IMR-90 (cell line): Measurements from ENCODE around the gene CA7. TPM values are rescaled to one million over a fixed set of nuclear protein-coding genes. Genes with fewer than 3 reads are reported as not detected.

Experiments
- ATAC-seq: fragments of 200-7000 bp; cut with Tn5 transposase; 2 replicates; pipeline ENCODE4 v1.9.1; 2020; ENCODE audit warnings: low read depth, mild to moderate bottlenecking, moderate library complexity
- BruUV-seq: library from RNA; stranded (reverse); fragments of 400-500 nt; replicated peaks from 2 replicates; lab custom pipeline; 2021; lab: Mats Ljungman, UMichigan
- CTCF ChIA-PET: fragments of 300-600 bp; formaldehyde crosslinking; extraction: SDS; loops from one replicate; lab custom pipeline; 2021; ENCODE audit warnings: antibody characterized with exemption; lab: Yijun Ruan, JAX
- POLR2A ChIA-PET: fragments of 300-600 bp; sonication (Branson Sonifier 250); formaldehyde crosslinking; loops from one replicate; lab custom pipeline; 2022; ENCODE audit warnings: antibody characterized with exemption; ENCODE audit not compliant: unreplicated experiment; lab: Charles Lee
- DNase-seq: peaks from one replicate; pipeline ENCODE4 v3.0.0; 2013
- H2AFZ ChIP-seq: replicated peaks from 2 replicates; pipeline ENCODE3; 2013; ENCODE audit warnings: low read length, mild to moderate bottlenecking; ENCODE audit not compliant: poor library complexity
- H2AK5ac ChIP-seq: 2 replicates; pipeline ENCODE4 v1.6.1; 2013; ENCODE audit warnings: low read depth, low read length, inconsistent platforms
- H2AK9ac ChIP-seq: replicated peaks from 2 replicates; pipeline ENCODE3; 2013; ENCODE audit warnings: mild to moderate bottlenecking, low read depth, low read length, moderate library complexity; ENCODE audit not compliant: poor library complexity
- H2BK120ac ChIP-seq: 2 replicates; pipeline ENCODE4 v1.6.1; 2013; ENCODE audit warnings: low read depth, low read length, inconsistent platforms
- H2BK15ac ChIP-seq: 3 replicates; pipeline ENCODE4 v1.6.1; 2013; ENCODE audit warnings: low read depth, low read length, inconsistent platforms
- H2BK20ac ChIP-seq: 2 replicates; pipeline ENCODE4 v1.6.1; 2013; ENCODE audit warnings: low read depth, mild to moderate bottlenecking, inconsistent platforms, low read length, moderate library complexity
- H2BK5ac ChIP-seq: 2 replicates; pipeline ENCODE4 v1.6.1; 2013; ENCODE audit warnings: mild to moderate bottlenecking, low read depth, low read length, inconsistent platforms; ENCODE audit not compliant: poor library complexity, severe bottlenecking
- H3K14ac ChIP-seq: replicated peaks from 2 replicates; pipeline ENCODE4 v1.6.1; 2013; ENCODE audit warnings: low read depth, low read length, inconsistent platforms
- H3K18ac ChIP-seq: 2 replicates; pipeline ENCODE4 v1.6.1; 2013; ENCODE audit warnings: low read depth, low read length, control low read depth
- H3K23ac ChIP-seq: 2 replicates; pipeline ENCODE4 v1.6.1; 2013; ENCODE audit warnings: low read depth, low read length, inconsistent platforms
- H3K27ac ChIP-seq: 2 replicates; pipeline ENCODE4 v1.5.1; 2013; ENCODE audit warnings: mild to moderate bottlenecking, control low read depth, low read length; ENCODE audit not compliant: insufficient read depth
- H3K27me3 ChIP-seq: 2 replicates; pipeline ENCODE4 v1.6.1; 2013; ENCODE audit warnings: low read length; ENCODE audit not compliant: control insufficient read depth, insufficient read depth
- H3K36me3 ChIP-seq: 2 replicates; pipeline ENCODE4 v1.6.1; 2013; ENCODE audit warnings: low read length, mixed read lengths; ENCODE audit not compliant: control insufficient read depth, insufficient read depth
- H3K4ac ChIP-seq: 2 replicates; pipeline ENCODE4 v1.6.1; 2013; ENCODE audit warnings: low read depth, low read length, inconsistent platforms
- H3K4me1 ChIP-seq: 2 replicates; pipeline ENCODE4 v1.6.1; 2013; ENCODE audit warnings: low read length, mixed read lengths; ENCODE audit not compliant: control insufficient read depth, insufficient read depth
- H3K4me2 ChIP-seq: 2 replicates; pipeline ENCODE4 v1.6.1; 2013; ENCODE audit warnings: low read depth, mild to moderate bottlenecking, control low read depth, low read length, moderate library complexity
- H3K4me3 ChIP-seq: 2 replicates; pipeline ENCODE4 v1.5.1; 2013; ENCODE audit warnings: low read depth, mild to moderate bottlenecking, control low read depth, low read length, moderate library complexity; ENCODE audit not compliant: insufficient read depth
- H3K56ac ChIP-seq: 2 replicates; pipeline ENCODE4 v1.6.1; 2013; ENCODE audit warnings: low read length, inconsistent platforms; ENCODE audit not compliant: insufficient read depth; ENCODE audit errors: extremely low read depth
- H3K79me1 ChIP-seq, 2 experiments: 2 replicates each; pipeline ENCODE4 v1.6.1; 2013; ENCODE audit warnings: low read length in 2 of 2, inconsistent platforms in 1 of 2, low read depth in 1 of 2
- H3K9ac ChIP-seq: 2 replicates; pipeline ENCODE4 v1.6.1; 2013; ENCODE audit warnings: low read depth, low read length, control low read depth
- H3K9me1 ChIP-seq: 2 replicates; pipeline ENCODE4 v1.6.1; 2013; ENCODE audit warnings: low read length, inconsistent platforms; ENCODE audit not compliant: insufficient read depth
- H3K9me3 ChIP-seq: 2 replicates; pipeline ENCODE4 v1.6.1; 2013; ENCODE audit warnings: low read length; ENCODE audit not compliant: control insufficient read depth, insufficient read depth
- H4K20me1 ChIP-seq: 2 replicates; pipeline ENCODE4 v1.6.1; 2013; ENCODE audit warnings: low read length, inconsistent platforms; ENCODE audit not compliant: insufficient read depth
- H4K5ac ChIP-seq: 2 replicates; pipeline ENCODE4 v1.6.1; 2013; ENCODE audit warnings: mild to moderate bottlenecking, low read depth, low read length, control low read depth
- H4K8ac ChIP-seq, 2 experiments: 2 replicates each; pipeline ENCODE4 v1.6.1; 2013; ENCODE audit warnings: low read depth in 2 of 2, low read length in 2 of 2, control low read depth in 1 of 2, inconsistent platforms in 1 of 2
- H4K91ac ChIP-seq: 2 replicates; pipeline ENCODE4 v1.6.1; 2013; ENCODE audit warnings: low read depth, low read length, inconsistent platforms; ENCODE audit not compliant: insufficient read depth
- BHLHE40 ChIP-seq: fragments of 150-350 bp; IDR thresholded peaks from 2 replicates; pipeline ENCODE4 v1.6.1; 2016; ENCODE audit warnings: mild to moderate bottlenecking, low read depth, low read length
- CEBPB ChIP-seq: IDR thresholded peaks from 2 replicates; pipeline ENCODE4 v1.6.1; 2012; ENCODE audit warnings: low read depth, low read length, improper control_type of control experiment
- CHD1 ChIP-seq: IDR thresholded peaks from 2 replicates; pipeline ENCODE4 v1.6.1; 2012; ENCODE audit warnings: low read depth, low read length, improper control_type of control experiment
- FOS ChIP-seq: fragments of 150-350 bp; IDR thresholded peaks from 2 replicates; pipeline ENCODE4 v1.6.1; 2016; ENCODE audit warnings: low read depth, low read length
- MAFK ChIP-seq: IDR thresholded peaks from 2 replicates; pipeline ENCODE4 v1.6.1; 2012; ENCODE audit warnings: low read depth, low read length, improper control_type of control experiment
- MAZ ChIP-seq: IDR thresholded peaks from 2 replicates; pipeline ENCODE4 v1.6.1; 2012; ENCODE audit warnings: low read depth, mild to moderate bottlenecking, low read length, improper control_type of control experiment, moderate library complexity, borderline replicate concordance
- MXI1 ChIP-seq: IDR thresholded peaks from 2 replicates; pipeline ENCODE4 v1.6.1; 2012; ENCODE audit warnings: low read depth, mild to moderate bottlenecking, low read length, moderate library complexity, borderline replicate concordance
- NFE2L2 ChIP-seq: fragments of 150-350 bp; IDR thresholded peaks from 2 replicates; pipeline ENCODE4 v1.6.1; 2016; ENCODE audit warnings: low read depth, mild to moderate bottlenecking, low read length
- POLR2A ChIP-seq: IDR thresholded peaks from 2 replicates; pipeline ENCODE4 v1.6.1; 2012; ENCODE audit warnings: mild to moderate bottlenecking, low read depth, low read length
- RAD21 ChIP-seq: IDR thresholded peaks from 2 replicates; pipeline ENCODE4 v1.6.1; 2012; ENCODE audit warnings: low read length, improper control_type of control experiment
- RCOR1 ChIP-seq: IDR thresholded peaks from 2 replicates; pipeline ENCODE4 v1.6.1; 2012; ENCODE audit warnings: mild to moderate bottlenecking, low read length, improper control_type of control experiment; ENCODE audit not compliant: insufficient replicate concordance
- RFX5 ChIP-seq: IDR thresholded peaks from 2 replicates; pipeline ENCODE4 v1.8.0; 2012; ENCODE audit warnings: low read depth, mild to moderate bottlenecking, low read length, moderate library complexity
- SMC3 ChIP-seq: fragments of 150-350 bp; IDR thresholded peaks from 2 replicates; pipeline ENCODE4 v1.6.1; 2016; ENCODE audit warnings: low read depth, mild to moderate bottlenecking, antibody characterized with exemption, low read length, moderate library complexity
- WGBS, 2 experiments: methylation state at CpG; one replicate each; pipeline versions ENCODE4 v1.1.5 to v1.1.7; 2013; ENCODE audit warnings: missing lambda C conversion rate in 2 of 2; ENCODE audit not compliant: insufficient read length in 1 of 2; ENCODE audit errors: extremely low coverage in 2 of 2; 5-methylcytosine and 5-hydroxymethylcytosine counted together
- dilution Hi-C: fragments of 300-500 bp; cut with HindIII; formaldehyde crosslinking; loops from one replicate; pipeline ENCODE4 v1.14.3; 2018; ENCODE audit warnings: low sequenced_read_pairs; ENCODE audit not compliant: unreplicated experiment
- in situ Hi-C: fragments of 300-500 bp; cut with MboI; formaldehyde crosslinking; loops from 3 replicates; pipeline ENCODE4 v1.14.3; 2019; ENCODE audit warnings: low sequenced_read_pairs, inconsistent platforms, mixed read lengths
- intact Hi-C: fragments of 100-400 bp; cut with micrococcal nuclease; formaldehyde crosslinking; loops from 2 replicates; pipeline ENCODE4 v1.10.0; 2022
- polyA plus RNA-seq, 3 experiments: library from polyadenylated mRNA; depleted of rRNA; stranded (reverse); fragments of >200 nt; gene quantifications; 2 replicates each; pipeline ENCODE4 v1.2.3, GENCODE V29; 2012; ENCODE audit warnings: low replicate concordance in 1 of 3
- total RNA-seq: library from RNA; depleted of rRNA; stranded (reverse); fragments of >200 nt; gene quantifications from 2 replicates; pipeline ENCODE4 v1.2.3, GENCODE V29; 2012
- TF ChIP-seq, protein P1 (sequence below): fragments of 150-350 bp; IDR thresholded peaks from 2 replicates; pipeline ENCODE4 v1.6.1; 2016; ENCODE audit warnings: low read depth, mild to moderate bottlenecking, low read length, moderate library complexity, borderline replicate concordance
- TF ChIP-seq, protein P2 (sequence below): fragments of 150-350 bp; IDR thresholded peaks from 2 replicates; pipeline ENCODE4 v1.6.1; 2017; ENCODE audit warnings: mild to moderate bottlenecking, antibody characterized with exemption, low read length, low read depth

The CA7 gene
- total and polyA plus RNA-seq, 2 of the 4 experiments (the other 2 are of a cell fraction), result not detected

DNA sequence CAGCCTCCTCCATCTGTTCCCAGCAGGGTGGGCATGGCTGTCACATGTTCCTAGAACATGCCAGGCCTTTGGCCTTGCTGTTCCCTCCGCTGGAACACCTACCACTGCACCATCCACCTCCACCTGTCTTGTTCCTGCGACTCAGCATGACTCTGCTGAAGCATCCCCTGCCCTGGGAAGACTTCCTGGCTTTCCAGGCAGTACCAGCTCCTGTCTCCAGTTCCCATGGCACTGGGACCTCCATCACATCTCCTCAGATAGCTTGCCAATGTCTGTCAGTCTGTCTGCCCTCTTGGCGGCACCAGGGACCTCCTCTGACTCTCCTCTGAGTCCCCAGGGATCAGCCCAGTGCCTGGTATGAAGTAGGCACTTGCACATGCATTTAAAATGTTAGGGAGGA lies 51.8 kb downstream of the CA7 start:
- no TSS peak for BruUV-seq
- 93% methylated on average over 2 of the region's 3 CpGs; no CpG with 5 or more reads in 1 of the 2 experiments for WGBS, 2 experiments
- 0 out of 2 replicates have a peak overlapping the region, but pooled peaks have one; percentile 19 for H3K4ac ChIP-seq
- H2AK9ac ChIP-seq, result peak overlapping the region; percentile 42
- dilution Hi-C loops (no loop called here), in situ Hi-C loops (loop anchor here (5.0 kb wide), 1 partner anchor 36 kb away; the partner anchor contains the start of gene CIAO2B), intact Hi-C loops (loop anchor here (1.0 to 10.0 kb wide), 4 partner anchors 31 to 259 kb away; partner anchors contain the start of genes B3GNT9, CES2, CIAO2B and FBXL8)
- no peak overlapping the region for H2BK120ac ChIP-seq
- no peak for DNase-seq
- no peak overlapping the region for H2BK15ac ChIP-seq
- ChIA-PET POLR2A (no interaction called here), CTCF (interaction anchor here (0.8 to 1.8 kb wide), 4 partner anchors 10 to 51 kb away, joined by 3 to 20 read pairs (median 6); partner anchors contain the start of gene RRAD)
- no peak overlapping the region for H3K9ac ChIP-seq
- no peak overlapping the region for H3K18ac ChIP-seq
- no peak overlapping the region for H4K91ac ChIP-seq
- H3K36me3 ChIP-seq, result peaks cover 4% of the 10 kb centered on the region; the same call in 1 of the 2 replicates
- peak overlapping the region; percentile 82 for H2AK5ac ChIP-seq
- no peak overlapping the region for H3K56ac ChIP-seq
- no peak overlapping the region for H3K23ac ChIP-seq
- H2BK5ac ChIP-seq, result no peak overlapping the region
- no peaks in the 10 kb centered on the region for H3K27me3 ChIP-seq
- no peaks in the 10 kb centered on the region; a peak in 2 of 4 replicates for H3K79me1 ChIP-seq
- TF ChIP-seq BHLHE40 (no peak), CEBPB (no peak), MAZ (no peak), NFE2L2 (no peak), RAD21 (no peak), FOS (no peak), CHD1 (no peak), MXI1 (no peak), RCOR1 (no peak), MAFK (no peak), RFX5 (no peak), POLR2A (no peak), SMC3 (no peak)
- TF ChIP-seq, protein P1, sequence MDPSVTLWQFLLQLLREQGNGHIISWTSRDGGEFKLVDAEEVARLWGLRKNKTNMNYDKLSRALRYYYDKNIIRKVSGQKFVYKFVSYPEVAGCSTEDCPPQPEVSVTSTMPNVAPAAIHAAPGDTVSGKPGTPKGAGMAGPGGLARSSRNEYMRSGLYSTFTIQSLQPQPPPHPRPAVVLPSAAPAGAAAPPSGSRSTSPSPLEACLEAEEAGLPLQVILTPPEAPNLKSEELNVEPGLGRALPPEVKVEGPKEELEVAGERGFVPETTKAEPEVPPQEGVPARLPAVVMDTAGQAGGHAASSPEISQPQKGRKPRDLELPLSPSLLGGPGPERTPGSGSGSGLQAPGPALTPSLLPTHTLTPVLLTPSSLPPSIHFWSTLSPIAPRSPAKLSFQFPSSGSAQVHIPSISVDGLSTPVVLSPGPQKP, result no peak
- TF ChIP-seq, protein P2, sequence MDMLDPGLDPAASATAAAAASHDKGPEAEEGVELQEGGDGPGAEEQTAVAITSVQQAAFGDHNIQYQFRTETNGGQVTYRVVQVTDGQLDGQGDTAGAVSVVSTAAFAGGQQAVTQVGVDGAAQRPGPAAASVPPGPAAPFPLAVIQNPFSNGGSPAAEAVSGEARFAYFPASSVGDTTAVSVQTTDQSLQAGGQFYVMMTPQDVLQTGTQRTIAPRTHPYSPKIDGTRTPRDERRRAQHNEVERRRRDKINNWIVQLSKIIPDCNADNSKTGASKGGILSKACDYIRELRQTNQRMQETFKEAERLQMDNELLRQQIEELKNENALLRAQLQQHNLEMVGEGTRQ, result no peak
- peaks cover 23% of the 10 kb centered on the region for H3K4me1 ChIP-seq
- ATAC-seq, result no peak
- no peak overlapping the region for H2BK20ac ChIP-seq
- H3K4me2 ChIP-seq, result no peak overlapping the region
- H4K20me1 ChIP-seq, result no peaks in the 10 kb centered on the region
- no peak overlapping the region for H4K8ac ChIP-seq
- no peak overlapping the region for H2AFZ ChIP-seq
- peaks cover 20% of the 10 kb centered on the region for H3K9me1 ChIP-seq
- no peak overlapping the region for H3K27ac ChIP-seq
- no peaks in the 10 kb centered on the region for H3K9me3 ChIP-seq
- no peak overlapping the region for H3K4me3 ChIP-seq
- peak overlapping the region; percentile 44; the same call in 1 of the 2 replicates for H4K5ac ChIP-seq
- H3K14ac ChIP-seq, result no peak overlapping the region
